ENCODE results near the gene MAST4.

GRCh38 chr5:67206929-67207328 lies 610.7 kb downstream of the MAST4 start:
- TF ChIP-seq, protein P1, sequence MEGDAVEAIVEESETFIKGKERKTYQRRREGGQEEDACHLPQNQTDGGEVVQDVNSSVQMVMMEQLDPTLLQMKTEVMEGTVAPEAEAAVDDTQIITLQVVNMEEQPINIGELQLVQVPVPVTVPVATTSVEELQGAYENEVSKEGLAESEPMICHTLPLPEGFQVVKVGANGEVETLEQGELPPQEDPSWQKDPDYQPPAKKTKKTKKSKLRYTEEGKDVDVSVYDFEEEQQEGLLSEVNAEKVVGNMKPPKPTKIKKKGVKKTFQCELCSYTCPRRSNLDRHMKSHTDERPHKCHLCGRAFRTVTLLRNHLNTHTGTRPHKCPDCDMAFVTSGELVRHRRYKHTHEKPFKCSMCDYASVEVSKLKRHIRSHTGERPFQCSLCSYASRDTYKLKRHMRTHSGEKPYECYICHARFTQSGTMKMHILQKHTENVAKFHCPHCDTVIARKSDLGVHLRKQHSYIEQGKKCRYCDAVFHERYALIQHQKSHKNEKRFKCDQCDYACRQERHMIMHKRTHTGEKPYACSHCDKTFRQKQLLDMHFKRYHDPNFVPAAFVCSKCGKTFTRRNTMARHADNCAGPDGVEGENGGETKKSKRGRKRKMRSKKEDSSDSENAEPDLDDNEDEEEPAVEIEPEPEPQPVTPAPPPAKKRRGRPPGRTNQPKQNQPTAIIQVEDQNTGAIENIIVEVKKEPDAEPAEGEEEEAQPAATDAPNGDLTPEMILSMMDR (optimal IDR thresholded peaks at IDR 0.05 in 1 of 3, IDR thresholded peaks at IDR 0.05 in 1 of 3, conservative IDR thresholded peaks at IDR 0.05 in 1 of 3; ENCODE audit: extremely low read depth in 1 of 3, insufficient read depth in 2 of 3, low read length in 3 of 3): no peak
- TF ChIP-seq EZH2 (IDR thresholded peaks at IDR 0.05; ENCODE audit: low read length): no peak

All from keratinocyte (primary cell).